Effector memory CD4-positive, alpha-beta T cell (primary cell): ENCODE data around the gene TMPRSS12.
"Not testable (repeated sequence)": the region's sequence is repeated elsewhere in the genome, so short reads cannot be mapped to it uniquely, and the experiment has no call there.

ENCODE experiments used
- DNase-seq, 3 donors: peaks; one replicate each; pipeline ENCODE4 v3.0.0-alpha.2; 2020
- H3K27ac ChIP-seq: 2 replicates; pipeline ENCODE4 v1.7.0; 2013; ENCODE audit warnings: mild to moderate bottlenecking, low read length, moderate library complexity; ENCODE audit not compliant: insufficient read depth, poor library complexity, severe bottlenecking
- H3K27me3 ChIP-seq: replicated peaks from 2 replicates; pipeline ENCODE4 v1.7.0; 2013; ENCODE audit warnings: mild to moderate bottlenecking, low read length; ENCODE audit not compliant: insufficient read depth, control insufficient read depth, poor library complexity, severe bottlenecking
- H3K36me3 ChIP-seq: 2 replicates; pipeline ENCODE4 v1.7.0; 2013; ENCODE audit warnings: mild to moderate bottlenecking, low read length, moderate library complexity; ENCODE audit not compliant: control insufficient read depth, insufficient read depth
- H3K4me1 ChIP-seq: 2 replicates; pipeline ENCODE4 v1.7.0; 2013; ENCODE audit warnings: low read length, mild to moderate bottlenecking; ENCODE audit not compliant: control insufficient read depth, insufficient read depth, poor library complexity, severe bottlenecking
- H3K4me3 ChIP-seq: 2 replicates; pipeline ENCODE4 v1.7.0; 2013; ENCODE audit warnings: low read length, low read depth, mild to moderate bottlenecking; ENCODE audit not compliant: insufficient read depth, poor library complexity, severe bottlenecking
- H3K9me3 ChIP-seq: 2 replicates; pipeline ENCODE4 v1.7.0; 2013; ENCODE audit warnings: mild to moderate bottlenecking, low read length, moderate library complexity; ENCODE audit not compliant: control insufficient read depth

Gene TMPRSS12

GRCh38 chr12:50908479-50908878 is 65.8 kb downstream of the TMPRSS12 start:
- not testable (repeated sequence) for H3K9me3 ChIP-seq, H3K4me1 ChIP-seq, H3K36me3 ChIP-seq, H3K27me3 ChIP-seq, H3K4me3 ChIP-seq, H3K27ac ChIP-seq, DNase-seq

GRCh38 chr12:50912361-50912760 is 69.6 kb downstream of the TMPRSS12 start:
- H3K27me3 ChIP-seq, H3K9me3 ChIP-seq, H3K4me3 ChIP-seq, H3K36me3 ChIP-seq, H3K4me1 ChIP-seq, DNase-seq, H3K27ac ChIP-seq: not testable (repeated sequence)

GRCh38 chr12:50913224-50913623 is 70.5 kb downstream of the TMPRSS12 start:
- H3K9me3 ChIP-seq = no peaks in the 10 kb centered on the region
- H3K27ac ChIP-seq = no peak overlapping the region
- no peak overlapping the region for H3K4me3 ChIP-seq
- DNase-seq = no peak
- no peaks in the 10 kb centered on the region for H3K36me3 ChIP-seq
- H3K27me3 ChIP-seq = no peaks in the 10 kb centered on the region
- no peaks in the 10 kb centered on the region for H3K4me1 ChIP-seq

- H3K9me3 ChIP-seq = no peaks in the 10 kb centered on the region
- no peaks in the 10 kb centered on the region for H3K4me1 ChIP-seq
- H3K36me3 ChIP-seq = no peaks in the 10 kb centered on the region
- no peak overlapping the region for H3K4me3 ChIP-seq
- no peak overlapping the region for H3K27ac ChIP-seq
- H3K27me3 ChIP-seq = no peaks in the 10 kb centered on the region
- DNase-seq = no peak
Observed at GRCh38 chr12:50914872-50915484, 72.3 kb downstream of the TMPRSS12 start.

- Histone ChIP-seq H3K27ac (no peak overlapping the region), H3K27me3 (no peaks in the 10 kb centered on the region), H3K36me3 (no peaks in the 10 kb centered on the region), H3K9me3 (no peaks in the 10 kb centered on the region), H3K4me3 (no peak overlapping the region), H3K4me1 (no peaks in the 10 kb centered on the region)
- no peak for DNase-seq
Observed at GRCh38 chr12:50916292-50916691, 73.6 kb downstream of the TMPRSS12 start.

GRCh38 chr12:50918584-50919316 is 76.0 kb downstream of the TMPRSS12 start:
- Histone ChIP-seq H3K4me1 (no peaks in the 10 kb centered on the region), H3K4me3 (no peak overlapping the region), H3K27me3 (no peaks in the 10 kb centered on the region), H3K27ac (no peak overlapping the region), H3K9me3 (no peaks in the 10 kb centered on the region), H3K36me3 (no peaks in the 10 kb centered on the region)
- no peak for DNase-seq

- Histone ChIP-seq H3K36me3 (no peaks in the 10 kb centered on the region), H3K27ac (no peak overlapping the region), H3K27me3 (no peaks in the 10 kb centered on the region), H3K4me3 (no peak overlapping the region), H3K4me1 (no peaks in the 10 kb centered on the region), H3K9me3 (no peaks in the 10 kb centered on the region)
- DNase-seq = no peak
Observed at GRCh38 chr12:50922820-50923219, 80.1 kb downstream of the TMPRSS12 start.

GRCh38 chr12:50923361-50924130 is 80.8 kb downstream of the TMPRSS12 start:
- Histone ChIP-seq H3K4me3 (no peak overlapping the region), H3K27ac (no peak overlapping the region), H3K27me3 (no peaks in the 10 kb centered on the region), H3K4me1 (no peaks in the 10 kb centered on the region), H3K36me3 (no peaks in the 10 kb centered on the region), H3K9me3 (no peaks in the 10 kb centered on the region)
- no peak for DNase-seq

- Histone ChIP-seq H3K4me3 (no peak overlapping the region), H3K9me3 (no peaks in the 10 kb centered on the region), H3K27me3 (no peaks in the 10 kb centered on the region), H3K36me3 (no peaks in the 10 kb centered on the region), H3K4me1 (no peaks in the 10 kb centered on the region), H3K27ac (no peak overlapping the region)
- no peak for DNase-seq
Observed at GRCh38 chr12:50924131-50924438, 81.4 kb downstream of the TMPRSS12 start.
